Measurements from ENCODE around the gene OPTC.
A peak's percentile ranks its signal among the peaks of the same experiment; 100 is the strongest.

Gene OPTC

DNA sequence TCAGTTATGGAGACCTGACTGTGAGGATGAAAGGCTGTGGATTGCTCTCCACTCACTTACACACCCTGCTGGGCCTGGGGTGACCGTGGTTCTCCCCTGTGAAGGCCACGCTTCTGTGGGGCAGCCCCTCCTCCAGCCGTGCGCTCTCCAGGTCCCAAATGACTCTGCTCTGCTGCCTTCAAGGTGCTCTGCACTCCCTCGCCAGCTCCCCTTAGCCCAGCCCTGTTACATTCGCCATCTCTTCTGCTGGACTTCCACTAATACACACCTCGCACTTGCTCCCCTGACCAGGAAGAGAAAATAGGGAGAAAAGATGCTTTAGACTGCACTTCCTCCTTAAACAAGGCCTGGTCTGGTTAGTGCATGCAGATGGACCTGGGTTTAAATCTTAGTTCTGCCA, 24.6 kb downstream of the OPTC start:
- DNase-seq, result no peak

DNA sequence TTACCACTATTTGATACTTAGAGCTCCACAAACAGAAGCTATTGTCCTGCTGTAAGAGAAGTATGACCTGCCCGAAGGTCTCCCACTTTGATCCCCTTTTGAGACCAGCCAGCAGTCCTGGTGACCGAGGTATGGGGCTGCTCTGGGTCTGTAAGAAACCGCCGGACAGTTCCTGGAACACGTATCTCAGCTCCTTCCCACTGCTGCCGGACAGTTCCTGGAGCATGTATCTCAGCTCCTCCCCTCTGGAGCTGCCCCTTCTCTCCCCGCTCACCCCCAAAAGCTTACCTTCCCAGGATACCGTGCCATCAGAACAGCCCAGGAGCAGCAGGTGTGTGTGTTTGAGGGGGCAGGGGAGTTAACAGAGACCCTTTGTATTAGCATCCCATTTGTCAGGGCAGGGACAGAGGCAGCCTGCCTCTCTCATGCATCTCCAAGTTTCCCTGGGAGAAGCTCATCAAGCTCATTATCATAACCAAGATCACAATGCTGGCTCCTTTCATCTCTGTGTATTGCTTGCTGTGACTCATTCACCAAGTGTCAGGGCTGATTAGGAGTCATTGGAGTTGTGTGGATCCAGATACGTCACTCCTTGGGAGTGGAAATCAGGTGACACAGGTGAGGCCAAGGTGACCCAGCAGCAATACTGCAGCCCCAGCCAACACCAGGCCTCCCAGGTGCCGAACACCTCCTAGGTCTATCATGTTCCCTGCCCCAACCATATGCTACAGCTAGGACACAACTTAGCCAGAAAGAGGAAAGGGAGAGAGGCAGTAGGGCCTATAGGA, 25.3 kb downstream of the OPTC start:
- no peak for DNase-seq

GRCh38 chr1:203519896-203520295, 25.9 kb downstream of the OPTC start:
- DNase-seq, result no peak

- no peak for DNase-seq
Measured at GRCh38 chr1:203520315-203520714, 26.4 kb downstream of the OPTC start.

- no peak for DNase-seq
Measured at GRCh38 chr1:203521074-203521794, 27.3 kb downstream of the OPTC start.

DNA sequence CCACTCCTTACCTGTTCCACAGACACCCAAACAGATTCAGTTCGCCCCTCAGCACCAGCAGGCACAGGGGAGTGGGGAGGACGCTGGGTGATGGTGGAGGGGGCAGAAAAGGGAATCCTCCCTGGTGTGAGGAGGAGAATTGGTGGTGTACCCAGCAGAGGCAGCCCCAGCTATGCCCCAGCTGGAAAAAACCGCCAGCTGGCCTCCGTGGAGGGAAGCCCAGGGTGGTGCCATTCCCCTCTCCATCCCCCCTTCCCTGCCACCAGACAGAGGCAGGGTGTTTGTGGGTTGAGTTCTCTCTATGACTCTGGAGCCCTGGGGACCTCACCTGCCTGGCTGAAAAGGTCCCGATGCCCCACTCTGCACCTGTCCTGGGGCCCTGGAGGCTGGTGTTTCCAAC, 27.9 kb downstream of the OPTC start:
- no peak for DNase-seq

- DNase-seq, result no peak
Measured at GRCh38 chr1:203522237-203522636, 28.3 kb downstream of the OPTC start.

DNA sequence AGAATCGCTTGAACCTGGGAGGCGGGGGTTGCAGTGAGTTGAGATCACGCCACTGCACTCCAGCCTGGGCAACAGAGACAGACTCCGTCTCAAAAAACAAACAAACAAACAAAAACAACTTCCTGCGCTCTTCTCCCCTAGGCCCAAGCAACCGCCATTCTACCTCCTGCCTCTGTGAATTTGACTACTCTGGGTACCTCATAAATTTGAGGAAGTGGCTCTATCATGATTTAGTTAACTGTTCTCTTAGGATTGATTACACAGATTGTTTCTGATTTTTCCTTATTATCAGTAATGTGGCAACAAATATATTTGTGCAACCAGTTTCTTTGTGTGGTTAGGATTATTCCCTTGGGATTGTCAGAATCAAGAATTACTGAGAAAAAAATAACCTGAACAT, 29.7 kb downstream of the OPTC start:
- DNase-seq, result no peak

- DNase-seq, result no peak
Measured at GRCh38 chr1:203524152-203524551, 30.2 kb downstream of the OPTC start.

GRCh38 chr1:203524824-203525223, 30.9 kb downstream of the OPTC start:
- DNase-seq, result no peak

DNA sequence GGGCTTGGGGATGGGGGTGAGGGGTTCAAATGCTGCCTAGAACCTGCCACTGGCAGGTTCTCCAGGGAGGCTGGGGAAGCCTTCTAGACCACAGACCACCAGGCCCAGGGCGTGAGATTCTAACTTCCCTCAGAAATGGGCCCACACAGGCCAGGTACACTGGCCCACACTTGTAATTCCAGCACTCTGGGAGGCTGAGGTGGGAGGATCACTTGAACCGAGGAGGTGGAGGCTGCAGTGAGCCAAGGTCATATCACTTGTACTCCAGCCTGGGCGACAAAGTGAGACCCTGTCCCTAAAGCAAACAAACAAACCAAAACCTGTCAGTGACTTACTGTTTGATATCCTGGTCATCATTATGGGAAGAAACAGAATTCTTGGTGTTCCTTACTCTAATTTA, 31.7 kb downstream of the OPTC start:
- DNase-seq, result no peak

GRCh38 chr1:203526130-203526529, 32.2 kb downstream of the OPTC start:
- DNase-seq, result no peak

DNA sequence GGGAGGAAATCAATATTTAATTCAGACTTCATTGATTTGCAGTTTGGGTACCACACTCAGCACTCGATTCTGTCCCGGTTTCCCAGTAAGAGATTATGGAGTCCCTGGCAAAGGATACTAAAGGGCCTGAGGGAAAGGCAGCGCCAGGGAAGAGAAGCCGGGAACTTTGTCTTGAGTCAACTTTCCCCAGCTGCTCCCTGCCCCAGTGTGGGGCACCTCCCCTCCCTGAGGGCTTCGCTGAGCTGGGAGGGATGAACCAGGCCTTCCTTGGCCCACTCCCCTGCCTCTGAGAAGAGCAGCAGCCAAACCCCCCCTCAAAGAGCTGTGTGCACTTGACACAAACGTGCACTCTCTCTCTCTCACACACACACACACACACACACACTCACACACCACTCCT, 32.6 kb downstream of the OPTC start:
- DNase-seq, result no peak

GRCh38 chr1:203527013-203527412, 33.1 kb downstream of the OPTC start:
- no peak for DNase-seq

DNA sequence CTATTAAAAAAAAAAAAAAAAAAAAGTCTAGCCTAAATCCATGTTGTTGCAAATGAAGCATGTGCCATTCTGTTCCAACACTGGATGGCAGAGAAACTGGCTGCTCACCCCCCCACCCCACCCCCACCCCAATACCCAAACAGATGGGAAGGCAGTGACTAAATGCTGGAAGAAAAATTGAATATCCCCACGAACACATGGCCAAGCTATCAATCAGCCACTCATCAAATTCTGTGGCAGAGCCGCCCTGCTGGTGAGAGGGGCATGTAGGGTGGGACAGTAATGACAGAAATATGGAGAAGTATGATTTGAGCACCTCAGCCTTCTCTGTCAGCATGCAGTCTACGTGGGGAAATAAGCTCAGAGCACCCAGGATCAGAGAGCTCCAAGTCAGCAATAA, 34.1 kb downstream of the OPTC start:
- DNase-seq, result no peak

GRCh38 chr1:203528976-203529835, 35.3 kb downstream of the OPTC start:
- DNase-seq, result no peak

- DNase-seq, result no peak
Measured at GRCh38 chr1:203531063-203531462, 37.1 kb downstream of the OPTC start.

DNA sequence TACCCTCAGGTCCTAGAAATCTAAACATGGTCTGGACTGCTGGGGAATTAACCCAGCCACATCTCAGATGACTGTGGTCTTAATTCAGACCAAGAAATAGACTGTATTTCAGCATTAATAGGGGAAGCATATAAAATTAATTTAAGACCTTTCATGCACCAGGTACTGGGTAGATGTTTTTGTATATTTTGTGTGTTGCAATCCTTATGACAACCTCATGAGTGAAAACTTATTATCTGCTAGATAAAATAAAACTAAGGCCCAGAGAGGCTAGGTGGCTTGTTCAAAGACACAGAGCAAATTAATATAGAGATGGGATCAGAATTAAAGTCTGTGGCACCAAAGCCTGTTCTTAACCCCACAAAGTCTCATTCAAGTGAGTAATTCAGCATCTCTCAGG, 40.1 kb downstream of the OPTC start:
- no peak for DNase-seq

DNA sequence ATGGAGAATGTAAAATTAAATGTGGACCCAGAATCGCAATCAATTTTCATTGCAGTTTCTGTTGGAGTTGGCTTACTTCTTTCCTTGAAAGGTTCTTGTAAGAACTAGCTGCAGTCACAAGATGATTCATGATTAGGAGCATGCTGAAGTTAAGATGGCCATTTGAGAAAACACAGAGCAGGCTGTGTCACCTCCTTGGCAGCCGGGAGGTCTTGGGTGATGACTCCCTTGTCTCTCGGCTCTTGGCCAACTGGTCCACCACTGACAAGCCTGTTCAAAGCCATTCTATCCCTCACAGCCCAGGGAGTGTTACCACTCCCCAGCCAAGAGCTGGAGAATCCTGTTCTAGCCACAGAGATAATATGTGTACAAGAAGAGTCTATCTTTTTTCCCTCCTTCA, 40.6 kb downstream of the OPTC start:
- DNase-seq, result peak in 1 of 2 experiments; percentile 17

DNA sequence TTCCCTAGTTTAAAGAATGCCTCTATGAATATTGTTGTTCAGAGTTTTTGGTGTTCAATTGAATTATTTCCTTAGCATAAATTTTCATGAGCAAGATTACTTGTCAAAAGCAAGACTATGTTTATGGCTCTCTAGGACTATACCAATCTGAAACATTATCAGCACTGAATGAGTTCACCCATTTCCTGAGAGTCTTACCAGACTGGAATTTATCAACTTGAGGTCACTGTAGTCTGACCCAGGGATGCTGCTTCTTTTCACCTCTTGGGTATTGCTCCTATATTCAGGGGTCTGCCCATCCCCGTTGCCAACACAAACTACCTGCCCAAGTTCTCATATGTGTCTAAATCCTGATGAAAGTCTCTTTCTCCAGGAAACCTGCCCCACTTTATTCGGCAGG, 42.6 kb downstream of the OPTC start:
- DNase-seq, result no peak

- DNase-seq, result no peak
Measured at GRCh38 chr1:203536980-203537455, 43.1 kb downstream of the OPTC start.

- no peak for DNase-seq
Measured at GRCh38 chr1:203537806-203538464, 44.0 kb downstream of the OPTC start.

- DNase-seq, result no peak
Measured at GRCh38 chr1:203538726-203539125, 44.8 kb downstream of the OPTC start.
